Measurements from ENCODE around the gene ZNF365.
"Not testable (repeated sequence)": the region's sequence is repeated elsewhere in the genome, so short reads cannot be mapped to it uniquely, and the experiment has no call there.

The ZNF365 gene

DNA sequence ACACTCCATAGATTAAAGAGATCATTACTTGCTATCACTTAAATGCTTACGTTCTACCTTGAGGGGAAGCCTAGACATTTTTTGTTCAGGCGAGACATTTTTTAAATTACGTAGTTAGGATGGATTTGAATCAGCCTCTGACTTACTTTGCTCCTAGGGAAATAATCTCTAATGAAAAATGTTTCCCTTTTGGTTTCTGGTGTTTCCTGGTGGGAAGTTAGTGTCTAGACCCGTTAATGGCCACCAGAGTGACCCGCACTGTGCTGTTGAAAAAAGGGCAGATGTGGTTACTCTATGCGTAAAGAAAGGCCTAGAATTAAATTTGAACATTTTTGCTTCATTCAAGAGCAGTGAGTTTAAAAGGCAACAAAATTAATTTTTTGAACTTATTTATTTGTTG lies 3.8 kb downstream of the ZNF365 start:
- no peaks in the 10 kb centered on the region for H3K4me1 ChIP-seq (ENCODE audit: control insufficient read depth, insufficient read depth, low read length, poor library complexity, severe bottlenecking)
- H3K4me3 ChIP-seq (ENCODE audit: extremely low read depth, insufficient read depth, low read length, poor library complexity, severe bottlenecking): no peak overlapping the region
- H3K27ac ChIP-seq (ENCODE audit: low read depth, low read length, severe bottlenecking): no peak overlapping the region
- no peaks in the 10 kb centered on the region for H3K9me3 ChIP-seq (ENCODE audit: control insufficient read depth, low read length)
- WGBS, 2 experiments (ENCODE audit: insufficient coverage in 2 of 2): 96% methylated on average over 3 to 4 of the region's 6 CpGs
- H3K36me3 ChIP-seq (ENCODE audit: control insufficient read depth, insufficient read depth, low read length): no peaks in the 10 kb centered on the region

DNA sequence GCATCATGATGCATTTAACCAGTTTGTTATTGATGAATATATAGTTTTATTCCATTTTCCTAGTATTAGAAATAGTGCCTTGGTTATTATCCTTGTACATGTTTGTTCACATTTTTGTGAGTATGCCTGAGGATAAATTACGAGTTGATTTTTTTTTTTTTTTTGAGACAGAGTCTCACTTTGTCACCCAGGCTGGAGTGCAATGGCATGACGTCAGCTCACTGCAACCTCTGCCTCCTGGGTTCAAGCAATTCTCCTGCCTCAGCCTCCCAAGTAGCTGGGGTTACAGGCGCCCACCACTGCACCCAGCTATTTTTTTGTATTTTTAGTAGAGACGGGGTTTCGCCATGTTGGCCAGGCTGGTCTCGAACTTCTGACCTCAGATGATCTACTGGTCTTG lies 4.7 kb downstream of the ZNF365 start:
- H3K9me3 ChIP-seq (ENCODE audit: control insufficient read depth, low read length); H3K4me1 ChIP-seq (ENCODE audit: control insufficient read depth, insufficient read depth, low read length, poor library complexity, severe bottlenecking); H3K27ac ChIP-seq (ENCODE audit: low read depth, low read length, severe bottlenecking); H3K36me3 ChIP-seq (ENCODE audit: control insufficient read depth, insufficient read depth, low read length); H3K4me3 ChIP-seq (ENCODE audit: extremely low read depth, insufficient read depth, low read length, poor library complexity, severe bottlenecking): not testable (repeated sequence)
- 70 to 85% methylated on average over 3 of the region's 6 CpGs for whole genome bisulfite sequencing, 2 experiments (ENCODE audit: insufficient coverage in 2 of 2)

DNA sequence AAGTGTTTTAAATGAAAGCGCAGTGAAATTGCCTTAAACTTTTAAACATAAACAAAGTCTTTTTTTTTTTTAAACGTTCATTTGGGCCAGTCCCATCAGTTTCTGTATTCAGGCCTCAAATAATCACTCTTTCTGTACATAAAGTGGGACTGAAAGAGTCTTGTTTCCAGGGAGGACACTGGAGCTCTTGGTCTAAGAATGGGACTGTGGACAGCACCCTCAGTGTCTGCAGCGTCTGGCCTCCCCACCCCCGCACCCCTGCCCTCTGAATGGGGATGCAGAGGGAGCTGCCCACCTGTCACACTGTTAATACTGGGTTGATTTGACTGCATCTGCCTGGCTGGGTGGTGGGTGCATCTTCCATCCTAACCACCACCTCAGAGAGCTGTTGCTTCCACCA lies 5.2 kb downstream of the ZNF365 start:
- Histone ChIP-seq H3K27ac (ENCODE audit: low read depth, low read length, severe bottlenecking) (no peak overlapping the region), H3K4me1 (ENCODE audit: control insufficient read depth, insufficient read depth, low read length, poor library complexity, severe bottlenecking) (peaks cover 4% of the 10 kb centered on the region), H3K36me3 (ENCODE audit: control insufficient read depth, insufficient read depth, low read length) (no peaks in the 10 kb centered on the region), H3K4me3 (ENCODE audit: extremely low read depth, insufficient read depth, low read length, poor library complexity, severe bottlenecking) (no peak overlapping the region), H3K9me3 (ENCODE audit: control insufficient read depth, low read length) (no peaks in the 10 kb centered on the region)
- 58% methylated on average over 2 of the region's 4 CpGs; no CpG with 5 or more reads in 1 of the 2 experiments for WGBS, 2 experiments (ENCODE audit: insufficient coverage in 2 of 2)

- Histone ChIP-seq H3K27ac (ENCODE audit: low read depth, low read length, severe bottlenecking) (no peak overlapping the region), H3K36me3 (ENCODE audit: control insufficient read depth, insufficient read depth, low read length) (no peaks in the 10 kb centered on the region), H3K4me1 (ENCODE audit: control insufficient read depth, insufficient read depth, low read length, poor library complexity, severe bottlenecking) (peaks cover 6% of the 10 kb centered on the region), H3K9me3 (ENCODE audit: control insufficient read depth, low read length) (no peaks in the 10 kb centered on the region), H3K4me3 (ENCODE audit: extremely low read depth, insufficient read depth, low read length, poor library complexity, severe bottlenecking) (no peak overlapping the region)
- no CpG with 5 or more reads among the region's 1 CpG for WGBS, 2 experiments (ENCODE audit: insufficient coverage in 2 of 2)
Observed at GRCh38 chr10:62380016-62380415, 5.8 kb downstream of the ZNF365 start.

DNA sequence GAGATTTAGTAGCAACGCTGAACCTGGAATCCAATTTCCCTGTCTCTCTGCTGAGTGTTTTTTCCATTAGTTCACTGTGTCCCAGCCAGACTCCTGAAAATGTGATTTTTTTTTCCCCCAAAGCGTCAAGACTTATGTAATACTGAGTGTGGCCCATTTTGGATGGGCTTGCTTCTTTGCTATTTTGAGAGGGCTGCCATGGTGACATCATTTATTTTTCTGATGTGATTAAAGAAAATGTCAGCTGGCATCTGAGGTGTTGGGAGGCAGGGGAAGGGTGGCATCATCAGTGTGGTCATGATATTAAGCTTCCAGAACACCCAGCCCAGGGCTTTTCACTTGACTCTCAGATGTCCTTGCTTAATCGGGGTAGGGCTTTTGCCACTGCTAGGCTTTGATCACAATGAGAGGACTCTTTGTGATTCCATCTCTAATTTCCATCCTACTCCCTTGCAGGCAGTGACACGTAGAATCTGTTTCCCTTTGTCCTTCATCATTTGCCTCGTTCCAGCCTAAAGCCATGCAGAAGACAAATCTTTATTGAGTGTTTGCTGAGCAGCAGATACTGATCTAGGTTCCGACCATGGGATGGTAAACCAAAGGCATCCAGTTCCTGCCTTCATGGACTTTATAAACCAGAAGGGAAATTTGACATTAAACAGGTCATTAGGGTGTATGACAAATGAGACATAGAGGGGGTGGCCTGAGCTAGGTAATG lies 7.4 kb downstream of the ZNF365 start:
- H3K27ac ChIP-seq (ENCODE audit: low read depth, low read length, severe bottlenecking): no peak overlapping the region
- WGBS, 2 experiments (ENCODE audit: insufficient coverage in 2 of 2): 88 to 93% methylated on average over 5 of the region's 6 CpGs
- H3K9me3 ChIP-seq (ENCODE audit: control insufficient read depth, low read length): no peaks in the 10 kb centered on the region
- peaks cover 6% of the 10 kb centered on the region for H3K4me1 ChIP-seq (ENCODE audit: control insufficient read depth, insufficient read depth, low read length, poor library complexity, severe bottlenecking)
- H3K4me3 ChIP-seq (ENCODE audit: extremely low read depth, insufficient read depth, low read length, poor library complexity, severe bottlenecking): no peak overlapping the region
- H3K36me3 ChIP-seq (ENCODE audit: control insufficient read depth, insufficient read depth, low read length): no peaks in the 10 kb centered on the region

DNA sequence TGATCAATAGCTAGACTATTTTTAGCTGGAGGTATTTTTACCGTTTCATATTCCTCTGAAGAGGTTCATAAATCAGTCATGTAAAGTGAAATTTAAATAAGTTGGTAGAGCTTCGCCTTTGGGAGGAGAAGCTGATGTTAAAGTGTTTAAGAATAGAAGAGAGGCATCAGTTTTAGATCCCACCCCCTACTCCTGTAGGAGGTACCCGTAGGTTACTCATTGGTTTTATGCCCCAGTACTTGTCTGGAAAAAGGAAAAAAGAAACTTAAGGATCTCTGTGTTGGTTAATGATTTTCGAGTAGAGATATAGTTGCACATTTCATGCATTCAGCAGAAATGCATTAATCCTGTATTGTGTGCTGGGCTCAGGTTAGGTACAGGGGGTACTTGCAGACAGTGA lies 8.7 kb downstream of the ZNF365 start:
- 74 to 91% methylated on average over 2 of the region's 4 CpGs for WGBS, 2 experiments (ENCODE audit: insufficient coverage in 2 of 2)
- Histone ChIP-seq H3K4me3 (ENCODE audit: extremely low read depth, insufficient read depth, low read length, poor library complexity, severe bottlenecking) (no peak overlapping the region), H3K27ac (ENCODE audit: low read depth, low read length, severe bottlenecking) (no peak overlapping the region), H3K9me3 (ENCODE audit: control insufficient read depth, low read length) (no peaks in the 10 kb centered on the region), H3K4me1 (ENCODE audit: control insufficient read depth, insufficient read depth, low read length, poor library complexity, severe bottlenecking) (peaks cover 6% of the 10 kb centered on the region), H3K36me3 (ENCODE audit: control insufficient read depth, insufficient read depth, low read length) (no peaks in the 10 kb centered on the region)

DNA sequence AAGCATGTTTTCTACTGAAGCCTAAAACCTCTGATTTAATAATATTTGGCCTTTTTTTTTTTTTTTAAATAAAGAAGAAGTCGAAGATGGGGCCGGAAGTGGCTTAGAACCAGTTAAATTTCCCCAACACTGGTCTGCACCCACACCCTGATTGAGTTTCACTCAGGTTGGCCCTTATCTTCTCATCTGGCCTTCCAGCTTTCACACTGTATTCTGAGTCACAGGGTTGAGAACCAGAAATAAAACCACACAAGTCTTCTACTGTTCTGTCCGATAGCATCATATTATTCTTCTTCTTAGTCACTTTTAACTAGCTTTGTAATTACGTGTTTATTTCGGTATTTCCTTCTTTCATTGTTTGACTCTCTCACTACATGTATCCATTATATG lies 9.9 kb downstream of the ZNF365 start:
- peak overlapping the region; percentile 6 for H3K27ac ChIP-seq (ENCODE audit: low read depth, low read length, severe bottlenecking)
- H3K4me3 ChIP-seq (ENCODE audit: extremely low read depth, insufficient read depth, low read length, poor library complexity, severe bottlenecking): no peak overlapping the region
- H3K4me1 ChIP-seq (ENCODE audit: control insufficient read depth, insufficient read depth, low read length, poor library complexity, severe bottlenecking): peaks cover 6% of the 10 kb centered on the region
- WGBS, 2 experiments (ENCODE audit: insufficient coverage in 2 of 2): 67 to 97% methylated on average over 1 to 3 of the region's 5 CpGs
- no peaks in the 10 kb centered on the region for H3K9me3 ChIP-seq (ENCODE audit: control insufficient read depth, low read length)
- H3K36me3 ChIP-seq (ENCODE audit: control insufficient read depth, insufficient read depth, low read length): no peaks in the 10 kb centered on the region

GRCh38 chr10:62384447-62385081 lies 10.4 kb downstream of the ZNF365 start:
- Histone ChIP-seq H3K4me1 (ENCODE audit: control insufficient read depth, insufficient read depth, low read length, poor library complexity, severe bottlenecking) (peaks cover 6% of the 10 kb centered on the region), H3K36me3 (ENCODE audit: control insufficient read depth, insufficient read depth, low read length) (no peaks in the 10 kb centered on the region), H3K9me3 (ENCODE audit: control insufficient read depth, low read length) (no peaks in the 10 kb centered on the region), H3K4me3 (ENCODE audit: extremely low read depth, insufficient read depth, low read length, poor library complexity, severe bottlenecking) (no peak overlapping the region), H3K27ac (ENCODE audit: low read depth, low read length, severe bottlenecking) (peak overlapping the region; percentile 6)
- 100% methylated on average over 1 of the region's 4 CpGs; no CpG with 5 or more reads in 1 of the 2 experiments for WGBS, 2 experiments (ENCODE audit: insufficient coverage in 2 of 2)

DNA sequence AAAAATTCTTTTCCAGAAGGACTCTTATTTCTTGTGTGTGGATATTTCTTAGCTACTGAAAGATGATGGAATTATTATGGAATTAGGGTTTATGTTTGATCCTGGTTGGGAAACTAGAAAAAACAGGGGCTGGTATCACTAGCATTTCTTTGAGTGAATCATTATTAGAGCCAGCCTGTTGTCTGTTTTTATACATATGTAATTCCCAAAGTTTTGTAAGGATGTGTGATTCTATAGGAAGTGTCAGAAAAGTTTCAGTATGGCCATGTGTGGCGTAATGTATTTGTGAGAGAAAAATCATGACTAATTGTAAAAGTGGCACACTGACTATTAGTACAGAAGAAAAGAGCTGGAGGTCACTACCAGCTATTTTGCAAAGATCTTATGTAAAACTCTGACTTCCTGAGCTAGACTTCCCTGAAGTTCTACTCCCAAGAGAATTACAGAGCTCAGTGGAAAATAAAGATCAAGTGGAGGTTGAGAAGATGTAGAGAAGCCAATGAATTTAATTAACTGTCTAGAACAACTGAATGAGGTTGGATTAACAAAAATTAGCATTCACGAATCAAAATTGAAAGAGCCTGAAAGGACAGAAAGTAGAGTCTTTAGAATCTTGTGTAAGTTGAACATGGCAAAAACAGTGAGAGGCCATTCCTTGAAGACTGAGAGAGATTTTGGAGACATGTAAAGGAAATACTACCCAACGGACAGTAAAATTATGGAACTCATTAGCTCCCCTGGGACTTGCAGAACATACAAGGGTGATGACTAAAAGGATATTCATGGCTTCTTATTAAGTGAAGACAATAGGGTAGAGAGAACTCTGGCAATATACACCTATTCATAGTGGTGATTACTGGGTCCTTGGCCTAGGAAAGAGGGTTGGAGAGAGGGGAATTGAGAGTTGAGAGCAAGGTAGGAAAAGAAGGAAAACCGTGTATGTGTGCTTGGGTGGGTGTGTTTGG lies 12.5 kb downstream of the ZNF365 start:
- no peak overlapping the region for H3K4me3 ChIP-seq (ENCODE audit: extremely low read depth, insufficient read depth, low read length, poor library complexity, severe bottlenecking)
- H3K9me3 ChIP-seq (ENCODE audit: control insufficient read depth, low read length): no peaks in the 10 kb centered on the region
- no peaks in the 10 kb centered on the region for H3K36me3 ChIP-seq (ENCODE audit: control insufficient read depth, insufficient read depth, low read length)
- WGBS, 2 experiments (ENCODE audit: insufficient coverage in 2 of 2): 80 to 96% methylated on average over 4 of the region's 4 CpGs
- H3K4me1 ChIP-seq (ENCODE audit: control insufficient read depth, insufficient read depth, low read length, poor library complexity, severe bottlenecking): peaks cover 6% of the 10 kb centered on the region
- no peak overlapping the region for H3K27ac ChIP-seq (ENCODE audit: low read depth, low read length, severe bottlenecking)

GRCh38 chr10:62388328-62388727 lies 14.2 kb downstream of the ZNF365 start:
- no peak overlapping the region for H3K4me3 ChIP-seq (ENCODE audit: extremely low read depth, insufficient read depth, low read length, poor library complexity, severe bottlenecking)
- no peak overlapping the region for H3K27ac ChIP-seq (ENCODE audit: low read depth, low read length, severe bottlenecking)
- H3K36me3 ChIP-seq (ENCODE audit: control insufficient read depth, insufficient read depth, low read length): no peaks in the 10 kb centered on the region
- 86 to 91% methylated on average over 7 to 9 of the region's 9 CpGs for WGBS, 2 experiments (ENCODE audit: insufficient coverage in 2 of 2)
- H3K9me3 ChIP-seq (ENCODE audit: control insufficient read depth, low read length): no peaks in the 10 kb centered on the region
- peaks cover 6% of the 10 kb centered on the region for H3K4me1 ChIP-seq (ENCODE audit: control insufficient read depth, insufficient read depth, low read length, poor library complexity, severe bottlenecking)

Measured in mesodermal cell (in vitro differentiated cells).